Esophagus squamous epithelium (tissue), 4 donors: Measurements from ENCODE around the gene CSN3.

Source experiments
- CTCF ChIP-seq, 6 experiments: fragments of 450-650 bp in 4 of 6; fragments of 200-600 bp in 2 of 6; sonication (generic) in 2 of 6; IDR thresholded peaks; one replicate each; pipeline ENCODE4 v1.5.1; 2016 to 2019; ENCODE audit warnings: antibody characterized with exemption in 6 of 6, mild to moderate bottlenecking in 4 of 6, moderate library complexity in 4 of 6
- POLR2A ChIP-seq, 4 donors: fragments of 450-650 bp; IDR thresholded peaks; one replicate each; pipeline ENCODE4 v1.6.1; 2017; ENCODE audit warnings: antibody characterized with exemption in 4 of 4, mild to moderate bottlenecking in 4 of 4, moderate library complexity in 3 of 4

- TF ChIP-seq CTCF (IDR thresholded peaks at IDR 0.05) (no peak), POLR2A (IDR thresholded peaks at IDR 0.05) (no peak)
These were observed 694 bp downstream of the CSN3 start for GRCh38 chr4:70243091-70243490.
